ENCODE results near the gene TRIM54. TPM values are rescaled to one million over a fixed set of nuclear protein-coding genes. Genes with fewer than 3 reads are reported as not detected.

The TRIM54 gene
- total and polyA plus RNA-seq, 2 of the 4 experiments (the other 2 are of a cell fraction) = 0.15 TPM; not detected in 1

DNA sequence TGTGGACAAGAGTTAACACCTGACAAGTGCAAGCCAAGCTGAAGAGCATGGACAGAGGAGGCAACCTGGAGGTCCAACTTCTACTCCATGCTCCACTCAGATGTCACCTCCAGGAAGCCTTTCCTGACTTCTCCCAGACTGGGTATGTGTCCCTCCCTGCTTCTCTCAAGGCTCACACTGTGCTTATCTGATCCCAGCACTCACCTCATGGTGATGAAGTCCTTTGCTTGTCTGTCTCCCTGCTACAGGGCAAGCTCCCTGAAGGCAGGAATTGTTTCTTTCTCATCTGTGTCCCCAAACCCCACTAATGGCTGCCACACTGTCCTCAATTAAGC lies 16.7 kb upstream of the TRIM54 start:
- Histone ChIP-seq H2BK120ac (ENCODE audit: low read depth, low read length) (no peak overlapping the region), H4K91ac (ENCODE audit: insufficient read depth, low read depth, low read length) (no peak overlapping the region), H2BK5ac (ENCODE audit: low read depth, low read length, poor library complexity, severe bottlenecking) (no peak overlapping the region), H2BK20ac (ENCODE audit: low read depth, low read length) (no peak overlapping the region), H3K4ac (ENCODE audit: low read depth, low read length) (no peak overlapping the region), H3K9me1 (ENCODE audit: insufficient read depth, low read length) (no peaks in the 10 kb centered on the region), H3K79me1 (ENCODE audit: low read depth in 1 of 2, low read length in 2 of 2) (no peaks in the 10 kb centered on the region), H3K27ac (ENCODE audit: insufficient read depth, low read length) (no peak overlapping the region), H2AFZ (replicated peaks; ENCODE audit: low read length, poor library complexity) (no peak overlapping the region), H4K5ac (ENCODE audit: low read depth, low read length) (no peak overlapping the region), H3K4me1 (ENCODE audit: control insufficient read depth, insufficient read depth, low read length) (peaks cover 4% of the 10 kb centered on the region; the same call in 1 of the 2 replicates), H2BK15ac (ENCODE audit: low read depth, low read length) (no peak overlapping the region), H3K9me3 (ENCODE audit: control insufficient read depth, insufficient read depth, low read length) (no peaks in the 10 kb centered on the region; the same call in 1 of the 2 replicates), H3K4me2 (ENCODE audit: low read depth, low read length) (no peak overlapping the region), H3K36me3 (ENCODE audit: control insufficient read depth, insufficient read depth, low read length) (no peaks in the 10 kb centered on the region), H4K20me1 (ENCODE audit: insufficient read depth, low read length) (no peaks in the 10 kb centered on the region), H3K23ac (ENCODE audit: low read depth, low read length) (0 out of 2 replicates have a peak overlapping the region, but pooled peaks have one; percentile 11), H2AK5ac (ENCODE audit: low read depth, low read length) (no peak overlapping the region), H3K56ac (ENCODE audit: extremely low read depth, insufficient read depth, low read length) (no peak overlapping the region), H3K27me3 (ENCODE audit: control insufficient read depth, insufficient read depth, low read length) (peaks cover 80% of the 10 kb centered on the region), H3K18ac (ENCODE audit: low read depth, low read length) (no peak overlapping the region), H3K9ac (ENCODE audit: low read depth, low read length) (no peak overlapping the region), H4K8ac (ENCODE audit: low read depth in 2 of 2, low read length in 2 of 2) (no peak overlapping the region), H3K4me3 (ENCODE audit: insufficient read depth, low read depth, low read length) (no peak overlapping the region), H3K14ac (replicated peaks; ENCODE audit: low read depth, low read length) (no peak overlapping the region), H2AK9ac (replicated peaks; ENCODE audit: low read depth, low read length, poor library complexity) (no peak overlapping the region)
- ChIA-PET POLR2A (ENCODE audit: unreplicated experiment) (no interaction called here), CTCF (interaction anchor here (0.7 to 1.8 kb wide), 5 partner anchors 8 to 28 kb away, joined by 3 to 6 read pairs (median 3); no protein-coding TSS in a partner anchor)
- intact Hi-C loops (cut with micrococcal nuclease) = no loop called here
- no peak for DNase-seq
- in situ Hi-C loops (cut with MboI; ENCODE audit: low sequenced_read_pairs) = no loop called here
- ATAC-seq (ENCODE audit: low read depth) = no peak
- no peak for TF ChIP-seq FOS (IDR thresholded peaks at IDR 0.05; ENCODE audit: low read depth, low read length)
- TF ChIP-seq POLR2A (IDR thresholded peaks at IDR 0.05; ENCODE audit: low read depth, low read length) = no peak
- TF ChIP-seq, protein P1, sequence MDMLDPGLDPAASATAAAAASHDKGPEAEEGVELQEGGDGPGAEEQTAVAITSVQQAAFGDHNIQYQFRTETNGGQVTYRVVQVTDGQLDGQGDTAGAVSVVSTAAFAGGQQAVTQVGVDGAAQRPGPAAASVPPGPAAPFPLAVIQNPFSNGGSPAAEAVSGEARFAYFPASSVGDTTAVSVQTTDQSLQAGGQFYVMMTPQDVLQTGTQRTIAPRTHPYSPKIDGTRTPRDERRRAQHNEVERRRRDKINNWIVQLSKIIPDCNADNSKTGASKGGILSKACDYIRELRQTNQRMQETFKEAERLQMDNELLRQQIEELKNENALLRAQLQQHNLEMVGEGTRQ (IDR thresholded peaks at IDR 0.05; ENCODE audit: low read depth, low read length) = no peak
- TF ChIP-seq SMC3 (IDR thresholded peaks at IDR 0.05; ENCODE audit: low read depth, low read length) = no peak
- no peak for TF ChIP-seq CHD1 (IDR thresholded peaks at IDR 0.05; ENCODE audit: low read depth, low read length)
- TF ChIP-seq RCOR1 (IDR thresholded peaks at IDR 0.05; ENCODE audit: insufficient replicate concordance, low read length) = no peak
- TF ChIP-seq MAZ (IDR thresholded peaks at IDR 0.05; ENCODE audit: borderline replicate concordance, low read depth, low read length) = no peak
- TF ChIP-seq CEBPB (IDR thresholded peaks at IDR 0.05; ENCODE audit: low read depth, low read length) = no peak
- no peak for TF ChIP-seq MAFK (IDR thresholded peaks at IDR 0.05; ENCODE audit: low read depth, low read length)
- TF ChIP-seq RFX5 (IDR thresholded peaks at IDR 0.05; ENCODE audit: low read depth, low read length) = no peak
- TF ChIP-seq, protein P2, sequence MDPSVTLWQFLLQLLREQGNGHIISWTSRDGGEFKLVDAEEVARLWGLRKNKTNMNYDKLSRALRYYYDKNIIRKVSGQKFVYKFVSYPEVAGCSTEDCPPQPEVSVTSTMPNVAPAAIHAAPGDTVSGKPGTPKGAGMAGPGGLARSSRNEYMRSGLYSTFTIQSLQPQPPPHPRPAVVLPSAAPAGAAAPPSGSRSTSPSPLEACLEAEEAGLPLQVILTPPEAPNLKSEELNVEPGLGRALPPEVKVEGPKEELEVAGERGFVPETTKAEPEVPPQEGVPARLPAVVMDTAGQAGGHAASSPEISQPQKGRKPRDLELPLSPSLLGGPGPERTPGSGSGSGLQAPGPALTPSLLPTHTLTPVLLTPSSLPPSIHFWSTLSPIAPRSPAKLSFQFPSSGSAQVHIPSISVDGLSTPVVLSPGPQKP (IDR thresholded peaks at IDR 0.05; ENCODE audit: borderline replicate concordance, low read depth, low read length) = no peak
- TF ChIP-seq MXI1 (IDR thresholded peaks at IDR 0.05; ENCODE audit: borderline replicate concordance, low read depth, low read length) = no peak
- TF ChIP-seq BHLHE40 (IDR thresholded peaks at IDR 0.05; ENCODE audit: low read depth, low read length) = no peak
- TF ChIP-seq, protein P3, sequence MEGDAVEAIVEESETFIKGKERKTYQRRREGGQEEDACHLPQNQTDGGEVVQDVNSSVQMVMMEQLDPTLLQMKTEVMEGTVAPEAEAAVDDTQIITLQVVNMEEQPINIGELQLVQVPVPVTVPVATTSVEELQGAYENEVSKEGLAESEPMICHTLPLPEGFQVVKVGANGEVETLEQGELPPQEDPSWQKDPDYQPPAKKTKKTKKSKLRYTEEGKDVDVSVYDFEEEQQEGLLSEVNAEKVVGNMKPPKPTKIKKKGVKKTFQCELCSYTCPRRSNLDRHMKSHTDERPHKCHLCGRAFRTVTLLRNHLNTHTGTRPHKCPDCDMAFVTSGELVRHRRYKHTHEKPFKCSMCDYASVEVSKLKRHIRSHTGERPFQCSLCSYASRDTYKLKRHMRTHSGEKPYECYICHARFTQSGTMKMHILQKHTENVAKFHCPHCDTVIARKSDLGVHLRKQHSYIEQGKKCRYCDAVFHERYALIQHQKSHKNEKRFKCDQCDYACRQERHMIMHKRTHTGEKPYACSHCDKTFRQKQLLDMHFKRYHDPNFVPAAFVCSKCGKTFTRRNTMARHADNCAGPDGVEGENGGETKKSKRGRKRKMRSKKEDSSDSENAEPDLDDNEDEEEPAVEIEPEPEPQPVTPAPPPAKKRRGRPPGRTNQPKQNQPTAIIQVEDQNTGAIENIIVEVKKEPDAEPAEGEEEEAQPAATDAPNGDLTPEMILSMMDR (conservative IDR thresholded peaks at IDR 0.05; ENCODE audit: low read depth, low read length) = no peak
- TF ChIP-seq RAD21 (IDR thresholded peaks at IDR 0.05; ENCODE audit: low read length) = no peak
- no peak for TF ChIP-seq NFE2L2 (IDR thresholded peaks at IDR 0.05; ENCODE audit: low read depth, low read length)
- dilution Hi-C loops (cut with HindIII; ENCODE audit: low sequenced_read_pairs, unreplicated experiment) = no loop called here
- BruUV-seq (replicated peaks) = no TSS peak

All from IMR-90 (cell line).